Measurements from ENCODE around the gene COL21A1.

COL21A1 gene

DNA sequence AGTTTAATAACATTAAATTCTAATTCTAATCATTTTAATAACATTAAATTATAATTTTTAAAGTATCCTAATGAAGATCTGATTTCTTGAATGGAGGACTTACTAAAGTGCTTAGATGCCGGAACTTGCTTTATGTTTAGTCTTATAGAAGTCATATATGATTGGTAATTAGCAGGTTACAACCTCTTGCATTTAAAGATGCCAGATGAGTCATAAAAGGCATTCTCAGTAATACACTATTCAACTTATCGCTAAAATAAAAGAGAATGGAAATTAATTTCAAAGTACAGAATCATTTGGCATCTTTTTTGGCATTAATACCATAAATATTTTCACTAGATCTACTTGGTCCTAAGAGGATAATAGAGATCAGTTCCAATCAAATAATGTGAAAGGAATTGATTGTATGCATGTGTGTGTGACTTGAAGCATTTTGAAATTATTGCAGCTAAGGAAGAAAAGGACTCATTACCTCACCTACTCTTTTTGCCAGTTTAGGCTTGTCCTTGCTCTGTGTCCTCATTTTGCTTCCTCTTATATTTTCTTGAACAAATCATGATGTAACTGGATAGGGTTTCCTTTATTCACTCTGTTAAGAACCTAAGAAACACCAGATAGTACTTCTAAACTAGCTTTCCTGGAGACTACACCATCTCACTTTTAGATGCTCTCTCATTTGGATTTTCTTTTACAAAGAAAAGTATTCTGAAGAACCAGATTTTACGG lies 2.7 kb downstream of the COL21A1 start:
- DNase-seq, result no peak

DNA sequence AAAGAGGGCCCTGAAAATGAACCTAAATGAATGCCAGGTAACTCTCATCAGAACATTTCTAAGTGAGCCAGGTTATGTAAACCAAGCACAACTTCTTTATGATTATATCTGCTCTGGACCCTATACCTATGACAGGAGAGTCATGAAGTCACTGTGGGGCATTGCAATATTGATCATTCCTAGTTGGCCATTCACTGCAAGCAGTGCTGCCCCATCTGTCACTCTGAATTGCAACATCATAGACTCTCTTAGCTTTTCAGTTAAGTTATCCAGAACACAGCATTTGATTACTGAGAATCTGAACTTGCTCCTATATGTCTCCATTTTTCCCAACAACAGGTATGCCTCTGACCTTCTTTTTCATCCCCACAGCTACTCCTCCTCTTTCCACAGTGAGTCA lies 3.3 kb downstream of the COL21A1 start:
- no peak for DNase-seq

GRCh38 chr6:56243518-56244070 lies 3.8 kb downstream of the COL21A1 start:
- no peak for DNase-seq

GRCh38 chr6:56242346-56242745 lies 5.0 kb downstream of the COL21A1 start:
- DNase-seq, result no peak

DNA sequence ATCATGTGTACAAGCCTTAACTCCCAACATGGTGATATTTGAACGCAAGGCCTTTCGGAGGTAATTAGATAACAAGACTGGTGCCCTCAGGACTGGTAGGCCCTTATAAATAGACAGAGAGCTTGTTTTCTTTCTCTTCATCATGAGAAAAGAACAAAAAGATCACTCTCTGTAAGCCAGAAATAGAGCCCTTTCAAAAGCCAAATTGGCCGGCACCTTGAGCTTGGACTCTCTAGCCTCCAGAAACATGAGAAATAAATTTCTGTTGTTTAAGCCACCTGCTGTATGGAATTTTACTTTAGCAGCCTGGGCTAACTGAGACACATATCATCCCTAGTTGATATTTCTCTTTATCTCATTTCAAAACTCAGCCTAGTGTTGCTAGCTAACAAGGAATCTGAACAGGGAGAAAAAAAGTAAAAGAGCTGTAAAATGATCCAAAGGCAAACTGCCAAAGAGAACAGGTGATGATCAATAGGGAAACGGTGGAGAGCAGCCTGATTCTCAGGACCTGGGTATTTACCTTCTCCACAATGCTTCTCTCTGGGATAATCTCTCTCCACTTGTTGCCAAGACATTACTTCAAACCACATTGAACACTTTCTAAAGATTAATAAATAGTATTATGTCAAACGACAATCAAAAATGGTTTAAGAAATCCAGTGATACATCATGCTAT lies 6.1 kb downstream of the COL21A1 start:
- DNase-seq, result no peak

DNA sequence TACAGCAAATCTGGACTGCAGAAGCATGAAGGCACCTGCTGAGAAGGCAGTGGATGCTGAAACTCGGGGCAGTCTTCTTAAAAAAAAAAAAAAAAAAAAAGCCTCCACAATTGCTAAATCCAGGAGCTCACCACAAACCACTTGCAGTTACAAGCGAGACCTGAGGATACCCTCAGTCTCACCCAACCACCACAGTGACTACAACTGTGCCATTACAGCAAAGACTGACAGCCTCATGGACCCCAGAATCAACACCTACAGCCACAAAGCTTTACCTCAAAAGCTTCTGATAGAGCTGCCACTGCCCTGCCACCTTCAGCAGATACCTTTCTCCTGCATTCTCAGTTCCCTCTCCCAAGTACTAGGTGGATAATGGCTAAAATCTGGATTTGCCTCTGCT lies 9.0 kb downstream of the COL21A1 start:
- DNase-seq, result no peak

- DNase-seq, result no peak
These were observed 12.1 kb downstream of the COL21A1 start for GRCh38 chr6:56235245-56235644.

GRCh38 chr6:56232436-56232835 lies 14.9 kb downstream of the COL21A1 start:
- DNase-seq, result no peak

GRCh38 chr6:56231827-56232226 lies 15.6 kb downstream of the COL21A1 start:
- DNase-seq, result no peak

- DNase-seq, result no peak
These were observed 16.3 kb downstream of the COL21A1 start for GRCh38 chr6:56230976-56231566.

DNA sequence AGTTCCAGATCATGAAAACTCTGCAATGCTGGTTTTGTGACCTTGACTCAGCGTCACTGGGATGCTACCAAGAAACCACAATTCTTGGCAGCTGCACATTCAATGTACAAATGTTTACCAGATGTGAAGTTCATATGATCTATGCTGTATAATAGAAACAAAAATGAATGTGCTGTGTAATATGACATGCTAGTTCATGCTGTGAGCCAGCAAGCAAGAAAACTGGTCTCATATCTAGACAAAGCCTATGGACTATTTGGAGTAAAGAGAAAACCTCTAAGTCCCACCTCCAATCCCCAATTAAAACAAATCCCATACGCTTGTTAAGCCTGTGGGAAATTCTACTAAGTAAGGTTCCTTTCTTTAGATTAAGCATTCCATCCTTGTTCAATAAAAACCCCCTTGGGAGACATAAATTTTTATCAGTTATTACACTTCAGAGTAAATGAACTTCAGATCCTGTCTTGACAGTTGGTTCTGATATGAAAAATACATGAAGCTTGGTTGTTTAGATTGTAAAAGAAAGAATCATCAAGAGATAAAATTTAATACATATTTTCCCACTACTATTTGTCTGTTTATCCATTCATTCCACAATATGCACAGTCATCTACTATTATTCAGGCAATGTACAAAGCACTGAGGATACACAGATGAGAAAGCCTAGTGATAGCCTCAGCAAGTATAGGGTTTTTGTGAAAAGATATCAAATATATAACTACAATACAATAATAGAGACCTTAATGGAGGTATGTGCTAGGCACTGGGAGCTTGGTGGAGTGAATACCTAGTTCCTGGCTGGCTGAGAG lies 20.1 kb downstream of the COL21A1 start:
- no peak for DNase-seq

- DNase-seq, result no peak
These were observed 23.4 kb downstream of the COL21A1 start for GRCh38 chr6:56223995-56224394.

DNA sequence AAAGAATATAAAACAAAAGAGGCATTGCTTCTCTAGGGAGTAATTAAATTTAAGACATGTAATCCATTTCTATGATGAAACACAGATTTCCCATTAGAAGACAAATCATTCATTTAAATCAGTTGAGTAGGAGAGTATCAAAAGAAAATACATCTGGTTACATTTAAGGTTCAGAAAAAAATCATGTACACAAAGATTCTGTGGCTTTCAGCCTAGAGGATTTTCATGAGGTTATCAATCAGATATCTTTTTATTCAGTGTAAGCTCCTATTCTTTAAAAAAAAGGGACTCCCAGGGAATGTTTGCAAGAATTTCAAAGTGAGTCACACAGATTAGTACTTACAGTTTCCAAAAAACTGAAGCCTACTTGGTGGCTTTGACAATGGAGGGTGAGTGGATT lies 24.9 kb downstream of the COL21A1 start:
- no peak for DNase-seq

GRCh38 chr6:56220078-56220477 lies 27.3 kb downstream of the COL21A1 start:
- no peak for DNase-seq

GRCh38 chr6:56214703-56215101 lies 32.7 kb downstream of the COL21A1 start:
- no peak for DNase-seq

DNA sequence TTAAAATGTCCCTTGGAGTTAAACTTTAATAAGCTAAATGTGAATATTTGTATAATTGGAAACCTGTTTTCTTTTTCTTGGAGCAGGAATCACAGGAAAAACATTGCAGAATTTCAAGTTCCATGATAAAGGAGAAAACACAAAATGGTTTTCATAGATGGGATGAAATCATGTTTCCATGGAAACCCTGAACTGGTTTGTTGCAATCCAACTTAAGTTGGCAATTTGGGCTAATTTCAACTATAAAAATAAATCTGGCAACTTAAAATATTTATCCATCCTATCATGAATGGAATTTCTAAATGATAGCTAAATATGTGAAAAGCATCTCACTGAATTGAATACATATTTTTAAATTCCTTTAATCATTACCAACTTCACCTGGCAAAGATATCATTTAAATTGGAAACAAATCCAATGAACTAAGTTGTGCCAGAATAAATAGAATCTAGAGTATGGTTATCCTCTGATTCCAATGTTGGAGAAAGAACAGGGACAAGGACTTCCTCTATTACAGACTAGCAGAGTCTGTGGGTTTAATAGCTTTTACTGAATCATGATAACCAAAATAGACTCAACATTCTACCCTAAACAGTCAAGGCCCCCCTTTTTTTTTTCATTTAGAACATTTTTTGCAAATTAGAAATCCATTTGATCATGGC lies 33.2 kb downstream of the COL21A1 start:
- DNase-seq, result no peak

- DNase-seq, result no peak
These were observed 35.7 kb downstream of the COL21A1 start for GRCh38 chr6:56211724-56212123.

DNA sequence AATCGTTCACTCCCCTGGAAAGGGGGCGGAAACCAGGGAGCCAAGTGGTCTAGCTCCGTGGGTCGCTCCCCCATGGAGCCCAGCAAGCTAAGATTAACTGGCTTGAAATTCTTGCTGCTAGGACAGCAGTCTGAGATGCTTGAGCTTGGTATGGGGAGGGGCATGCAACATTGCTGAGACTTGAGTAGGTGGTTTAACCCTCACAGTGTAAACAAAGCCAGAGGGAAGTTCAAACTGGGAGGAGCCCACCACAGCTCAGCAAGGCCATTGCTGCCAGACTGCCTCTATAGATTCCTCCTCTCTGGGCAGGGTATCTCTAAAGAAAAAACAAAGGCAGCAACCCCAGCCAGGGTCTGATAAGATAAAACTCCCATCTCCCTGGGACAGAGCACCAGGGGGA lies 43.2 kb downstream of the COL21A1 start:
- no peak for DNase-seq

GRCh38 chr6:56199956-56200355 lies 47.4 kb downstream of the COL21A1 start:
- no peak for DNase-seq

GRCh38 chr6:56193846-56194245 lies 53.5 kb downstream of the COL21A1 start:
- no peak for DNase-seq

DNA sequence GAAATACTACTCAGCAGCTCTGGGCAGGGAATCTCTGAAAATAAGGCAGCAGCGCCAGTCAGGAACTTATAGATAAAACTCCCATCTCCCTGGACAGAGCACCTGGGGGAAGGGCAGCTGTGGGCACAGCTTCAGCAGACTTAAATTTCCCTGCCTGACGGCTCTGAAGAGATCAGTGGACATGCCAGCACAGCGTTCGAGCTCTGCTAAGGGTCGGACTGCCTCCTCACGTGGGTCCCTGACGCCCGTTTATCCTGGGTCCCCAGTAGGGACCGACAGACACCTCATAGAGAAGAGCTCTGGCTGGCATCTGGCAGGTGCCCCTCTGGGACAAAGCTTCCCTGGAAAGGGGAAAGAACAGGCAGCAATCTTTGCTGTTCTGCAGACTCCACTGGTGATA lies 59.0 kb downstream of the COL21A1 start:
- DNase-seq, result no peak

- DNase-seq, result no peak
These were observed 59.7 kb downstream of the COL21A1 start for GRCh38 chr6:56187686-56188085.

DNA sequence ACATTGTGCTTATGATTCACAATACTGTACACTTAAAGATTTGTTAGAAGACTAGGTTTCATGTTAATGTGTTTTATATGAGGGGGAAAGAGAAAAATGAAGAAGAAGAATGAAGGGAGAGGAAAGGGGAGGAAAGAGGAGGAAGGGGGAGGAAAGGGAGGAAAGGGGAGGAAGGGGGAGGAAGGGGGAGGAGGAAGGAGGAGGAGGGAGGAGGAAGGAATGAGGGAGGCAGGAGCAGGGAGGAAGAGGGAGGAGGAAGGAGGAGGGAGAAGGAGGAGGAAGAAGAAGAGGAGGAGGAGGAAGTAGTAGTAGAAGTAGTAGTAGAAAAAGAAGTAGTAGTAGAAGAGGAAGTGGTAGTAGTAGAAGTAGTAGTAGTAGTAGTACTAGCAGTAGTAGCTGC lies 70.6 kb downstream of the COL21A1 start:
- no peak for DNase-seq

Measured in bone marrow (tissue), 2 donors.